CD4-positive, alpha-beta T cell treated with Interleukin-1 beta for 1 hour (primary cell): ENCODE data around the gene AP4E1.
"Not testable (repeated sequence)": the region's sequence is repeated elsewhere in the genome, so short reads cannot be mapped to it uniquely, and the experiment has no call there.

Source experiments
- DNase-seq, 2 donors: peaks; one replicate each; pipeline ENCODE4 v3.0.0-alpha.2; 2020 to 2022

AP4E1 gene

GRCh38 chr15:50890751-50891150, 17.7 kb upstream of the AP4E1 start:
- DNase-seq, result no peak

GRCh38 chr15:50891159-50891558, 17.3 kb upstream of the AP4E1 start:
- no peak for DNase-seq

DNA sequence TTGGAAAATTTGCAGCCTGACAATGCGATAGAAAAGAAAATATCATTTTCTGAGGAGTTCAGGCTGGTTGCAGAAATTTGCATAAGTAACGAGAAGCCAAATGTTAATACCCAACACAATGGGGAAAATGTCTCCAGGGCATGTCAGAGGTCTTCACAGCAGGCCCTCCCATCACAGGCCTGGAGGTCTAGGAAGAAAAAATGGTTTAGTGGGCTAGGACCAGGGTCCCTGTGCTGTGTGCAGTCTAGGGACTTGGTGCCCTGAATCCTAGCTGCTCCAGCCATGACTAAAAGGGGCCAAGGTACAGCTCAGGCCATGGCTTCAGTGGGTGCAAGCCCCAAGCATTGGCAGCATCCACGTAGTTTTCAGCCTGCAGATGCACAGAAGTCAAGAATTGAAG, 14.5 kb upstream of the AP4E1 start:
- no peak for DNase-seq

DNA sequence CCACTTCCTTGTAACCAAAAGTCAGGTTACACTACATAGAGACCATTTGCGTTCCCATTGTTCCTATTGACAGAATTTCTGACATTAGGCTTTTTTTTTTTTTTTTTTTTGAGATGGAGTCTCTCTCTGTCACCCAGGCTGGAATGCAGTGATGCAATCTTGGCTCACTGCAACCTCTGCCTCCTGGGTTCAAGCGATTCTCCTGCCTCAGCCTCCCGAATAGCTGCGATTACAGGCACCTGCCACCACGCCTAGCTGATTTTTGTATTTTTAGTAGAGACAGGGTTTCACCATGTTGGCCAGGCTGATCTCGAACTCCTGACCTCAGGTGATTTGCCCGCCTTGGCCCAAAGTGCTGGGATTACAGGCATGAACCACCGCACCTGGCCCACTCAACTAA, 7.1 kb upstream of the AP4E1 start:
- not testable (repeated sequence) for DNase-seq

- no peak for DNase-seq
Observed at GRCh38 chr15:50904211-50904610, 4.3 kb upstream of the AP4E1 start.

DNA sequence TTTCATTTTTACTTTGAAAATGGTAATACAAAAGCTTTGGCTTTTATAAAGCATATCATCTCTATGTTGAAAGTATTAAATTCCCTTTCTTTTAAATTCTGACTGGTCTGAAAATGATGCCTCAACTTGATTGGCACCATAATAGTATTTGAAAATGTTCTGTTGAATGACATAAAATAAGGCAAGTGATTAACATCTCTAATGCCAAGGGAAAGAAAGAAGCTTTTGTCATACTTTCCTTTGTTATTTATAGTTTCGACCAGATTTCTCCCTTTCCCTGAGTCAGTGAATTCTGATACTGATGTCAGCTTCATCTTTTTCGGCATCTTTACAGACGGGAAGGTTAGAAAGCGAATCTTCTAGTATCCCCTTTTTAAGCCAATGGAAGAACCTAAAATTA, 3.4 kb upstream of the AP4E1 start:
- no peak for DNase-seq

- DNase-seq, result peak; percentile 83 to 87
Observed at GRCh38 chr15:50906954-50907600, 1.4 kb upstream of the AP4E1 start.

GRCh38 chr15:50907601-50908208, 778 bp upstream of the AP4E1 start:
- DNase-seq, result peak; percentile 39 to 59

DNA sequence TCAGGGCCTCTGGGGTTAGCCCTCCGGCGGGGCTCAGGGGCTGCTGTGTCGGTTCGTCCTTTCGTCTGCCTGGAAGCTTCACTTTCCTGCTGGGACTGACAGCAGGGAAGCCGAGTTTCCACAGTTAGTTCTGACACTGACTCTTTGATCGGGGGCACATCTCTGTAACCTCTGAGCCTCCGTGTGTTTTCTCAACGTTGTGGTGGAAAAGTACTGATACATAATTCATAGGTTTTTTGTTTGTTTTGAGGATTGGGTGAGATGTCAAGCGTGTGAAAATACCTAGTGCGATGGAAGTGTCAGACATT, 481 bp downstream of the AP4E1 start:
- DNase-seq, result no peak

DNA sequence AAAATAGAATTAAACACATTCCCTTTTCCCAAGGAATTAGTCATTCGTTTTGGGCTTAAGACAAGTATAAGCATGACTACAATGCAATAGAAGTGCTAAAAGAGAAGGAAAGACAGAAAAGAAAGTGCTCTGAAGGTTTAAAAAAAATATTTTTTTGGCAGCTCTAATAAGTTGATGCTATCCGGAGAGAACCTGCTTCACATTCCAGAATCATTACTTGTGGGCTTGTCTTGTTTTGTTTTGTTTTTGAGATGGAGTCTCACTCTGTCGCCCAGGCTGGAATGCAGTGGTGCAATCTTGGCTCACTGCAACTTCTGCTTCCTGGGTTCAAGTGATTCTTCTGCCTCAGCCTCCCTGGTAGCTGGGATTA, 1.9 kb downstream of the AP4E1 start:
- DNase-seq, result not testable (repeated sequence)

DNA sequence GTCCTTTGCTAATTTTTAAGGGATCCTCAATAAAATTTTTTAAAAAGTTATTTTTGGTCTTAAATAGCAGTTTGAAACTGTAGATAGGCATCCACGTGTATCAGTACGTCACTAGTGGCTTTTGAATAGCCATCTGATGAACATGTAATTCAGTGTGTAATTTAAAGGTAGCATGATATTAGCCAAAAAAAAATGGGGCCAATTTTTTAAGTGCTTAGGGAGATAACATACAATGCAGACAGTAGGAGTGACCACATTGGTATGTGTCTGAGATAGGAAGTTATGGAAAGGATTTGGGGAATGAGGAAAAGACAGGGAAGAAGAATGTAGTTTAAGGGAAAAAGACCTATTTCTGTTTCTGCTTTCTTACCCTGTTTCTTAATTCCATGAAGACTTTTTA, 2.5 kb downstream of the AP4E1 start:
- DNase-seq, result no peak

GRCh38 chr15:50911621-50912020, 3.1 kb downstream of the AP4E1 start:
- DNase-seq, result no peak

- DNase-seq, result no peak
Observed at GRCh38 chr15:50916400-50916799, 7.9 kb downstream of the AP4E1 start.

GRCh38 chr15:50919359-50919758, 10.9 kb downstream of the AP4E1 start:
- DNase-seq, result not testable (repeated sequence)

- DNase-seq, result no peak
Observed at GRCh38 chr15:50925281-50925680, 16.8 kb downstream of the AP4E1 start.

- DNase-seq, result no peak
Observed at GRCh38 chr15:50929062-50929461, 20.6 kb downstream of the AP4E1 start.

DNA sequence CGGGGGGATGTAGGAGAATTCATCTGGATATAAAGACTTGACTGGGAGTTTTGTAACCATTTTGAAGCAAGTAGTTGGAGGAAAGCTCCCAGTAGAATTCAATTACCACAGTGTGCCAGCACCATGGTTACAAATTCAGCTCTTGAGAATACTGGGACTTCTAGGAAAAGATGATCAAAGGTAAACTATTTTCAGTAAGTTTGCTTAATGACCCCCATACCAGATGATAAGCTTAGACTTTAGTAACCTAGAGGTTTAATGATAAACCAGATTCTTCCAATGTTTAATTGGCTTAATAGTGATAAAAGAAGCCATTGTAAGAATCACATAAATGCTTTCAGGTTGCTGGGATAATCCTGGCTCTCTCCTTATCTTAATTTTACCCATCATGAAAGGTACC, 22.3 kb downstream of the AP4E1 start:
- no peak for DNase-seq

- no peak for DNase-seq
Observed at GRCh38 chr15:50933341-50933740, 24.9 kb downstream of the AP4E1 start.

DNA sequence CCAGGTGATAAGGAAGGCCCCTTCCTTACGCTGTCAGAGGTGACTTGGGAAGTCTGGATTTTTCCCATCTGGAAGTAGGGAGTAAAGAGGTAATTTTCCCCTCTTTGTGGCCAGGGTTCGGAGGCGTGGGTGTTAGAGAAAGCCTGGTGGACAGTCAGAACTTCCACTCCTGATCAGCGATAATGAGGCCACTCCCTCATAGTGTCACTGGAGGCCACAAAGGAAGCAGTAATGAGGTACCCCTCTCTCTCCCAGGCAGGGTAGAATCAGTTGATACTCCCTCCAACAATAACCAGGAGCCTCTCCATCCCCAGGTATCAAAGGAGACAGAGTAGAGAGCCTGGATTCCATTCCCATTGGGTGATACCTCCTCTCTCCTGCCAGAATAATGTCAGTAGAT, 30.0 kb downstream of the AP4E1 start:
- DNase-seq, result no peak

DNA sequence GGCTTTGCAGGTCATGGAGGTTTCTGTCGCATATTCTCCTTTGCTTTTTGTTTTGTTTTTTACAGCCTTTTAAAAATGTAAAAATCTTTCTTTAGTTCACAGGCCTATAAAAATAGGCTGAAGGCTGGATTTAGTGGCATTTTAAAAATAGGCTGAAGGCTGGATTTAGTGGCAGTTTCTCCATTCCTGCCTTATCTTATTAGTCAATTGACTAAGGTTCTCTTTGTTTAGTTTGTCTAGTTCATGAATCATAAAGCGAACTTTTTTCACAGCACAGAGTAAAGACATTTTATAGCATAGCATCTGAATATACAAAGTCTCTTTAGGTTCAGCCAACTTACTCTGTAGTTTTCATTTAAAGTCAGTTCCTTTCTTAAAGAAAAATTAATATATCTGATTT, 31.4 kb downstream of the AP4E1 start:
- DNase-seq, result no peak

DNA sequence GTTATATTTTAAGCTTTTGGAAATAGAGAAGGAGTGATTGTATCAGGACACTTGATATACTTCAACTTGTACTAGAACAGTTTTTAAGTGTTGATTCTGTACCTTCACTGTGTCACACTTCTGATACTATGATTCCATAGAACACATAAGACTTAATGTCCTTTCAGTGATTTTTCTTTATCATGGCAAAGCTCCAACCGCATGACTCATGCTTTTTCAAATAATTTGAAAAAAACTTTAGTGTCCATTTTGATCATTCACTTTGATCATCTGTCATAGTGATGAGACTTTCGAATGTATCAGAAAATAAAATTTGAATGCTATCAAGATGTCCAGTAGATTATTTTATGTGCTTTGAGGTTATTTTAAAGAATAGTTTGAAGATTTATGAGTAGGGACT, 32.0 kb downstream of the AP4E1 start:
- no peak for DNase-seq

- no peak for DNase-seq
Observed at GRCh38 chr15:50943638-50944037, 35.2 kb downstream of the AP4E1 start.

DNA sequence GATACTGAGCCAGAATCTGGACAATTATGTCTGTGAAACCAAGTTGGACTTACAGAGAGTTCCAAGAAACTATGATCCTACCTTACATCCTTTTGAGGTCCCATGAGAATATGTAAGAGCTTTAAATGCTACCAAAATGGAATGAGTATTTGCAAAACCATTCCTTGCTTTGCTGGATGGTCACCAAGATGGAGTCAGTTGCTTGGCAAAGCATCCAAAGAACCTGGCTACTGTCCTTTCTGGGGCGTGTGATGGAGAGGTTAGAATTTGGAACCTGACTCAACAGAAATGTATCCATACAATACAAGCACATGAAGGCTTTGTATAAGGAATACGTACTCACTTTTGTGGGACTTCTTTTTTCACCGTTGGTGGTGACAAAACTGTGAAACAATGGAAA, 36.2 kb downstream of the AP4E1 start:
- DNase-seq, result no peak

GRCh38 chr15:50945725-50946124, 37.2 kb downstream of the AP4E1 start:
- no peak for DNase-seq

DNA sequence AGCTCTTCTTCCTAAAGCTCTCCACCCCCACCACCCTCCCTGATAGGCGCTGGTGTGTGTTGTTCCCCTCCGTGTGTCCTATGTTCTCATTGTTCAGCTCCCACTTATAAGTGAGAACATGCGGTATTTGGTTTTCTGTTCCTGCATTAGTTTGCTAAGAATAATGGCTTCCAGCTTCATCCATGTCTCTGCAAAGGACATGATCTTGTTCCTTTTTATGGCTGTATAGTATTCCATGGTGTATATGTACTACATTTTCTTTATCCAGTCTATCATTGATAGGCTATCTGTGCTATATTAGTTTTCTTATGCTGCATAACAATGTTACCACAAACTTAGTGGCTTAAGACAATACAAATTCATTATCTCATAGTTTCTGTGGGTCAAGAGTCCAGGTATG, 42.3 kb downstream of the AP4E1 start:
- not testable (repeated sequence) for DNase-seq
